NCI-H748 treated with DMSO at 0.1 percent for 48 hours (cell line): Measurements from ENCODE around the gene ZNF470.

ENCODE experiments used
- DNase-seq: peaks from one replicate; lab custom pipeline; 2025; lab: John Stamatoyannopoulos, UW

The ZNF470 gene

DNA sequence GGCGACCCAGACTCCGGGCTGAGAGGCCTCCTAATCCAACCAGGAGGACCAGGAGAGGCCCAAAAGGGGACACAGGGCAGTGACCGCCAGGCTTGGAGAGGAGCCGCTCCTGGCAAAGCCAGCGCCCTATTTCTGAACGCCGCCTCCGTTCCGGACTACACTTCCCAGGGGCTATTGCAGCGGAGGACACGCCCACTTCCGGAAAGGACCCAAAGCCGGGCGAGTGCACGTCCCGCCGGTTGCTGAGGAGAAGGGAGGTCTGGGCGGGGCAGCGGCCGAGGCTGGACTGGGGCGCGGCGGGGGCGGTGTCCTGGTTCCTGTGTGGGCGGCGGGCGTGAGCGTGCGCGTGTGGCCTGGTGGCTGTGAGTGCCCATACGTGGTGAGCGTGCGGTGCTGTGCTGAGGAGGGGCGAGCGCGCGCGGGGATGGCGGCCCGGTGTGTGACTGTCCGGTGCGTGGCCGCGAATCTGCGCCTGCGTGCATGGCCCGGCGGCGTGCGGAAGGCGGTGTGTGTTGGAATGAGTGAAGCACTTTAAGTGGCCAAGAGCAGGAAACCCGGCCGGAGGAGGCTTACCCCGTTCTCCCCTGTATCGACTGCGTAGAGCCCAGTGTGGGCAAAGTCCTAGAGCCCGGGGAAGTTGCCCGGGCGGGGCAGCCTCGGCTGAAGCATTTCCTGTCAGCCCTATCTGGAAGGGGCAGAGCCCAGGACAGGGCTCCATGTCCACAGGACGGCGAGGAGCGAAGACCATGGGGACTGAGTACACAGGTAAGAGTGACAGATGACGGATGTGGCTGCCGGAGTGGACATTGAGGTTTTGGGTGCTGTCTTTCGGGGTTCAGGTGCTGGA is at the start of gene ZNF470:
Gene ZNF470 (plus strand): TSS at position 195 of the 847 bp plus-strand sequence. CDS start 2,844 bp downstream, outside the sequence.
- DNase-seq, result peak; percentile 93

DNA sequence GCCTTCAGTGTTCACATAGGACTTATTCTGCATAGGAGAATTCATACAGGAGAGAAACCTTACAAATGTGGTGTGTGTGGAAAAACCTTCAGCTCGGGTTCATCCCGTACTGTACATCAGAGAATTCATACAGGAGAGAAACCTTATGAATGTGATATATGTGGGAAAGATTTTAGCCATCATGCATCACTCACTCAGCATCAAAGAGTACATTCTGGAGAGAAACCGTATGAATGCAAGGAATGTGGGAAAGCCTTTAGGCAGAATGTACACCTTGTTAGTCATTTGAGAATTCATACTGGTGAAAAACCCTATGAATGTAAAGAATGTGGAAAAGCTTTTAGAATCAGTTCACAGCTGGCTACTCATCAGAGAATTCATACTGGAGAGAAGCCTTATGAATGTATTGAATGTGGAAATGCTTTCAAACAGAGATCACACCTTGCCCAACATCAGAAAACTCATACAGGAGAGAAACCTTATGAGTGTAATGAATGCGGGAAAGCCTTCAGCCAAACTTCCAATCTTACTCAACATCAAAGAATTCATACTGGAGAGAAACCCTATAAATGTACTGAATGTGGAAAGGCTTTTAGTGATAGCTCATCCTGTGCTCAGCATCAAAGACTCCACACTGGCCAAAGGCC is 41.9 kb upstream of the ZNF470 start:
- no peak for DNase-seq

DNA sequence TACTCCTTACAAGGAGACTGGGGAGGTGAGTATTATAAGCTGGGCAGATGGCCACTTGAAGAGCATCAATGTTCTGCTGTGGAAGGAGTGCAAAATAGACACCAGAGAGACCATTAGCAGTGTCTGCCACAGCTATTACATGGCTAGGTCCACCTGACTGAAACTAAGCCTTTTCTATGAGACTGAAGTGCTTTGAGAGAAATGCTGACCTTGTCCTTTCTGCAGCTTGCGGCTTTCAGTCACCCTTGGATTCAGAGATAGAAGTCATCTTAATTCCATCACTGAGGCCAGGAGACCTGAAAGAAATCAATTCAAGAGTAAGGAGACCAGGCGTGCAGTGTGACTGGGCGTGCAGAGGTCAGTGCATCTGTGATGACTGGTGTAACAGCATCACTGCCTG is 29.8 kb upstream of the ZNF470 start:
- no peak for DNase-seq

DNA sequence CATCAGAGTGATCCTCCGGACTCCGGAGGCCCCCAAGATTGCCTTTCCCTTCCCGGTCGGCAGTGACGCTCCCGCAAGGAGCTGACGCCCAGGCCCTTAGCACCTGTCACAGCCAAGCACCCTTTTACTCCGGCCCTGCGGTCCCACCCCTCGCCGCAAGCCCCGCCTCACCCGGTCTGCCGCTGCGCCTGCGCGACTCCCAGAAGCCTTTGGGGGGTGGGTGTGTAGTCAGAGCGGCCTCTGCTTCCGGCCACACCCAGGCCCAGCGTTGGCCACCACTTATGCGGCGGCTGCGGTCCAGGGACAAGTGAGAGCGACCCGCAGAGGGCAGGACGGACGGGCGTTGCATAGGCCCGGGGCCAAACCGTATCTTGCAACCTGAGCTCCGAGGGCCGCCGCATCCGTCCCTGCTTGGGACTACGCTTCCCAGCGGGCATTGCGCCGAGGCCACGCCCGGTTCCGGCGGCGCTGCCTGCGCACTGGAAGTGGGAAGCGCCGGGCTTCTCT is 29.0 kb upstream of the ZNF470 start:
- DNase-seq, result peak; percentile 92

DNA sequence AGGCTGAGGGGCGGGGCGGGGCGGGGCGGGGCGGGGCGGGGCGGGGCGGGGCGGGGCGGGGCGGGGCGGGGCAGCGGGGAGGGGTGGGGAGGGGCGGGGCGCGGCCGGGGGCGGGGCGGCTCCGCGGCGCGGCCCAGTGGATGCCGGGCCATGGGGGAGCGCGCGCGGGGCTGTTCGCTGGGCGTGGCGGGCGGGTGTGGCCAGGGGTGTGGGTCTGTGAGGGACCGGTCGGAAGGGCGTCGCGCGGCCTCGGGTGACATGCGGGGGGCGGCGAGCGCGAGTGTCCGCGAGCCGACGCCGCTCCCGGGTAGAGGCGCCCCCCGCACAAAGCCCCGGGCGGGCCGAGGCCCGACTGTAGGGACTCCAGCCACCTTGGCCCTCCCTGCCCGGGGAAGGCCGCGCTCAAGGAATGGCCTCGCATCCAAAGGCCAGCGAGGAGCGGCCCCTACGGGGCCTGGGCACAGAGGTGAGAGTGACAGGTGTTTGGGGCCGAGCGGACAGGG is 28.5 kb upstream of the ZNF470 start, which contains the start of gene ZFP28:
Gene ZFP28 (plus strand): TSS at position 188 of the 503 bp plus-strand sequence. CDS start 71 bp downstream, at position 259.
- DNase-seq, result peak; percentile 73

DNA sequence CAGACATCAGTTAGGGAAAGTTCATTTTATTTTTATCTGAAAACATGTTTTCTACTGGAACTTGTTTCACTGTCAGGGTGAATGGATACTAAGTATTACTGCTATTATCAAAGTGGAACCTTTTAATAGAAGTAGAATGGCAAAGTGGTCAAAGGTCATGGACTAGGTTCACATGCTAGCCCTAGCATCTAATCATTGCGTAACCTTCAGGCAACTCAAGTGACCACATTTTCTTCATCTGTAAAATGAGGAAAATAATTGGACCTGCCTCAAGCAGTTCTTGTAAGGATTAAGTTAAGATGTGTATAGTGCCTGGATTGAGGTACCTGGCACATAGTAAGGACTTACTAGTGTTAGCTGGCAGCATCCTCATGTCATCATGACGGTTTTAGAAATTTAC is 23.5 kb upstream of the ZNF470 start:
- no peak for DNase-seq

DNA sequence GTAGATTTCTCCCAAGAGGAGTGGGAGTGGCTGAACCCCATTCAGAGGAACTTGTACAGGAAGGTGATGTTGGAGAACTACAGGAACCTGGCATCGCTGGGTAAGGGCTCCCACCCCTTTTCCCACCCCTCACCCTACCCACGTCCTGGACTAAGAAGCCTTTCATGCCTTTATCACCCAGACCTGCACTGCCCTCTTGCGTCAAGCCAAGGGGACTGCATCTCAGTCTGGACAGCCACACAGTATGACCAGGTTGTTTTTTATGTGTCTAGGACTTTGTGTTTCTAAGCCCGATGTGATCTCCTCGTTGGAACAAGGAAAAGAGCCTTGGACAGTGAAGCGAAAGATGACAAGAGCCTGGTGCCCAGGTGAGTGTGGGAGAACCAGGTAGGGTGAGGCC is 19.7 kb upstream of the ZNF470 start:
- DNase-seq, result no peak

DNA sequence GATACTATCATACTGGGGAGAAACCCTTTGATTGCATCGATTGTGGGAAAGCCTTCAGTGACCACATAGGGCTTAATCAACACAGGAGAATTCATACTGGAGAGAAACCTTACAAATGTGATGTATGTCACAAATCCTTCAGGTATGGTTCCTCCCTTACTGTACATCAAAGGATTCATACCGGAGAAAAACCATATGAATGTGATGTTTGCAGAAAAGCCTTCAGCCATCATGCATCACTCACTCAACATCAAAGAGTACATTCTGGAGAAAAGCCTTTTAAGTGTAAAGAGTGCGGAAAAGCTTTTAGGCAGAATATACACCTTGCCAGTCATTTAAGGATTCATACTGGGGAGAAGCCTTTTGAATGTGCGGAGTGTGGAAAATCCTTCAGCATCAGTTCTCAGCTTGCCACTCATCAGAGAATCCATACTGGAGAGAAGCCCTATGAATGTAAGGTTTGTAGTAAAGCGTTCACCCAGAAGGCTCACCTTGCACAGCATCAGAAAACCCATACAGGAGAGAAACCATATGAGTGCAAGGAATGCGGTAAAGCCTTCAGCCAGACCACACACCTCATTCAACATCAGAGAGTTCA is 12.9 kb upstream of the ZNF470 start:
- no peak for DNase-seq

DNA sequence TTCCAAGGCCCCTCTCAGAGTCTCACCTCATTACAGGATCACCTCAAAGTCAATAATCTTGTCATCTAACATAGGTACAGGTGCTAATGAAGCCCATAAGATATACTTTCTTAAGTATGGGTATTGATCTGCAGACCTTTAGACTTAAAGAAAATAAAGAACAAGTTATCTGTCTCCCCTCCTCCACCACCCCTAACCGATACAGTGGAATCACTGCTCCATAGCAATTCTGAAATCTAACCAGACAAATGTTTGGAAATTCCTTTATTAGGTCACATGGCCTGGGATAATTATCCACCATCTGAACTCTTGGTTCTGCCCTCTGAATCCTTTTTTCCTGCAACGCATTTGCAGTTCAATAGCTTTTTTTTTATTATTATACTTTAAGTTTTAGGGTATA is 4.5 kb upstream of the ZNF470 start:
- no peak for DNase-seq

DNA sequence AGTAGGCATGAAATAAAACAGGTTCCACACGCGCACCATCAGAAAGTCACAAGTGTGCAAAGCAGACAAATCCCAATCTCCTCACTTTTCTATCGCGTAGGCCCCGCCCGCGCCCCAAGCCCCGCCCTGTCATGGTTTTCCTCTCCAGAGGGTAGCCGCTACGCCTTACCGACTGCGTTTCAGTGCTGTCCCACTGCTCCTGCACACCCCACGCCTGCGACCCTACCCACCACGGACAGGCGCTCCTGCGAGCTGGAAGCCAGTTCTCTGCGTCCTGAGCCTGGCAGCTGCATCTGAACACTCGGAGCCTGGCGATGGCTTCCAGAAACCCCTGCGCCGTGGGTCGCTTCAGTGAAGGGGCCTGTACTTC is 379 bp upstream of the ZNF470 start:
- DNase-seq, result peak; percentile 41

DNA sequence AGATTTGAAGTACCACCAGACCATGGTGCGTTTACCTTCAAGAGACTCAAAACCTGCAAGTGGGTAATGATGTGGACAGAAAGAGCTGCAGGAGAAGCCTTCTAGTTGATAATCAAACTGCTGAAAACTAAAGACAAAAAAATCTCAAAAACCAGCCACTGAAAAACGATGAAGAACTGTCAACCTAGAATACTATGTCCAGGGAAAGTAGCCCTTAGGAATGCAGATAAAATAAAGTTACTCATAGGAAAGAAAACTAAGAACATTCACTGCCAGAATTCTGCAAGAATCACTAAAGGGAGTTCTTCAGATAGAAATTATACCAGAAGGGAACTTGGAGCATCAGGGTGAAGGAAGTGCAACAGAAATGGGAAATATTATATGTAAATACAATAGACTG is 5.3 kb downstream of the ZNF470 start:
- DNase-seq, result no peak

DNA sequence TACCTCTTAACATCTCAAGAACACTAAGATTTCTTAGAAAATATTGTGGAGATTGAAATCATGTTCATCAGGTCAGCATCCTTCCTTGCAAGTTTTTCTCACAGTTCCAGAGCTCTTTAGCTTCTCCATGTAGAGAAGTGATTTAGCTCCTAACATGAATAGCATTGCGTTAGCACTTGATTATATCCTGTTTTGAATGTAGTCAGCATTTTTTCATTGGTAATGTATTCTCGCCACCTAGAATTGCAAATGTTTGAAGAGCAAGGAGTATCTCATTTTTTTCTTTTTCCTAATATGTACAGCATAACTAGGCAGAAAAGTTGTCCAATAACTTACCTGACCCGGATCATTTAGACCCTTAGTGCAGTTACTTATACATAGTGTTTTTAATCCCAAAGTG is 6.6 kb downstream of the ZNF470 start:
- no peak for DNase-seq

DNA sequence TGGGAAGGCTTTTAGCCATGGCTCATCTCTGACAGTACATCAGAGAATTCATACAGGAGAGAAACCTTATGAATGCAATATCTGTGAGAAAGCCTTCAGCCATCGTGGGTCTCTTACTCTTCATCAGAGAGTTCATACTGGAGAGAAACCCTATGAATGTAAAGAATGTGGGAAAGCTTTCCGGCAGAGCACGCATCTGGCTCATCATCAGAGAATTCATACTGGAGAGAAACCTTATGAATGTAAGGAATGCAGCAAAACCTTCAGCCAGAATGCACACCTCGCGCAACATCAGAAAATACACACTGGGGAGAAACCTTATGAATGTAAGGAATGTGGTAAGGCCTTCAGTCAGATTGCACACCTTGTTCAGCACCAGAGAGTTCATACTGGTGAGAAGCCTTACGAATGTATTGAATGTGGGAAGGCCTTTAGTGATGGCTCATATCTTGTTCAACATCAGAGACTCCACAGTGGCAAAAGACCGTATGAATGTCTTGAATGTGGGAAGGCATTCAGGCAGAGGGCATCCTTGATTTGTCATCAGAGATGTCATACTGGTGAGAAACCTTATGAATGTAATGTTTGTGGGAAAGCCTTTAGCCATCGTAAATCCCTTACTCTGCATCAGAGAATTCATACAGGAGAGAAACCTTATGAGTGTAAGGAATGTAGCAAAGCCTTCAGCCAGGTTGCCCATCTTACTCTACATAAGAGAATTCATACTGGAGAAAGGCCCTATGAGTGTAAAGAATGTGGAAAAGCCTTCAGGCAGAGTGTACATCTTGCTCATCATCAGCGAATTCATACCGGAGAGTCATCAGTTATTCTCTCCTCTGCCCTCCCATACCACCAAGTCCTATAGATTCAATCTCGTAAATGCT is 10.7 kb downstream of the ZNF470 start:
- DNase-seq, result no peak

DNA sequence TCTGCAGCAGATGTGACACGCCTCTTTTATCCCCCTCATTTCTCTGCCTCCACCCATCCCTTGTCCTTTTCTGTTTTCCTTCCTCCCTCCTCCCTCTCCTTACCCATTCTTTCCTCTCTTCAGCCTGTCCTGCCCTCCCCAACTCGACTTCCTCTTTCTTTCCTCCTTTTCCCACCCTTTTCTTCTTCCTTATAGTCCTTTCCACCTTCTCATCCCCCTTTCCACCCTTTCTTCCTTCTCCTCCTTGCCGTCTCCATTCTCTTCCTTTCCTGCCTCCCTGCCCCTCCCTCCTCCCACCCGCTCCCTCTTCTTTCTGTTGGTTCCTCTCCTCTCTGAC is 27.1 kb downstream of the ZNF470 start:
- no peak for DNase-seq

DNA sequence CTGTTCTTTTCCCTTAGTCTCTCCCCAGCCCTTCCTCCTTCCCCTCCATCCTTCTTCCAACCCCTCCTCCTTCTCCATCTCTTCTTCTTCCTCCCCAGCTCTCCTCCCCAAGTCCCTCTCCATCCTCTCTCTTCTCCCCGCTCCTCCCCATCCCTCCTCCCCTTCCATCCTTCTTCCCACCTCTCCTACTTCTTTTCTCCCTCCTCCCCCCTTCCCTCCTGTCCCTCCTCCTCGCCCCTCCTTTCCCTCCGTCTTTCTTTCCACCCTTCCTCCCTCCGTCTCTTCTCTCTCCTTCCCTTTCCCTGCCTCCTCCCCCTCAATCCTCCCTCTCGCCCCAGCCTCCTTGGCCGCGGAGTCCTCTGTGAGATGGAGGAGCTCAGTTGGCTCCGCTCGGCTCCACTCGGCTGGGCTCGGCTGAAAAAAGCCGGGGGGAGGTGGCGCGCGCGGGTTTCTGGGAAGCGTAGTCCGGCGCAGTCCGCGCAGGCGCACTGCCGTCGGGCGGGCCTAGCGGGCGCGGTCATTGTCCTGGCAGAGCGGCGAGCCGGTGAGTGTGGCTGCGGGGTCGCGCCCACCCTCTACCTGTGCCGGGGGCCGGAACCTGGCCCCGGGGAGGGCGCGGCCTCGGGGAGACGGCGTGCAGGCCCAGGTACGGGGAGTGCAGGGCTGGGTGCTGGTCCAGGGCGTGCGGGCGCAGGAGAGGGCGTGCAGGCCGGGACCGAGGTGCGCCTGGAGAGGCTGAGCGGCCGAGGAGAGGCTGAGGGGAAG is 27.7 kb downstream of the ZNF470 start, which contains the start of gene ZNF71:
Gene ZNF71 (plus strand): TSS at position 520 of the 765 bp plus-strand sequence. CDS start 6,257 bp downstream, outside the sequence.
- DNase-seq, result peak; percentile 84

DNA sequence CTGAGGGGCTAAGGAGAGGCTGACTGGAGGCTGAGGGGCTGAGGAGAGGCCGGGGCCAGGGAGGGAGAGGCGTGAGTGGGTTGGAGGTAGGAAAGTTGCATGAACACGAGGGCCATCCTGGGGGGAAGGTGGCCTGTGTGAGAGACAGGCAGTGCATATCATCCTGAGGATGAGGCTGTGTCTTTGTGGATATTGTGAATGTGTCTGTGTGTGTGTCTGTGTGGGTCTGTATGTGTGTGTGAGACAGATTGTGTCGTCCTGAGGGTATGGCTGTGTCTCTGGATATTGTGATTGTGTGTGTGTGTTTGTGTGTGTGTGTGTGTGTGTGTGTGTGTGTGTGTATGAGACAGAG is 28.3 kb downstream of the ZNF470 start:
- no peak for DNase-seq

DNA sequence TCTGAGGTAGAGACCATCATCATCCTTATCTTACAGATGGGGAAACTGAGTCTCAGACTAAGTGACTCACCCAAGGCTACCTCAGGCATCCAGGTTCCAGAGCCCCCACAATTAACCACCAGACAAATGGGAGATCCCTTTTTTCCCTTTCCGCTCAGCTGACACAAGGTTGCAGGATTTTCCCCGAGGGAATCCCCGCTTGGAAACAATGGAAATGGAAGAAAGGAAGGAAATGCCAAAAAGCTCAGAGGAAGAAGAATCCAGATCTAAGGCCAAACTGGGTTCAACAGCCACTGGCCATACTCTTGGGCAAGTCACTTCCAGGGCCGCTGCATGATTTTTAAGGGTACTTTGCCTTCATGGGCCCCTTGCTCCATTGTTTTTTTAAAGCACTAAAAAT is 29.4 kb downstream of the ZNF470 start:
- no peak for DNase-seq

DNA sequence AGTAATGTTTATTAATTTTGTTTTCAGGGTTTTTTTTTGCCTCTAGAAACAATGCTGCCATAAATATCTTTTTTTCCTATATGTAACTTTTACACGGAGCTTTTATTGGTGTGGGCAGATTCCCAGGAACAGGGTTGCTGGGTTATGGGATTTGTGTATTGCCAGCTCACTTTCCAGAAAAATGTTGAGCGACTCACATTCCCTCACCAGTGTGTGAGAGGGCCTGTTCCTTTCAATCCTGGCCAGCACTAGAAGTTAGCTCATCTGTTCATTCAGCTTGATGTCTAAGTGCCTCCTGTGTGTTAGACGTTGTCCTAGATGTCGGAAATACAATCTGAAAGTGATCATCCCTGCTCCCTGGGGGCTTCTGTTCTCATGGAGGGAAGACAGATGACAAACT is 30.4 kb downstream of the ZNF470 start:
- no peak for DNase-seq

DNA sequence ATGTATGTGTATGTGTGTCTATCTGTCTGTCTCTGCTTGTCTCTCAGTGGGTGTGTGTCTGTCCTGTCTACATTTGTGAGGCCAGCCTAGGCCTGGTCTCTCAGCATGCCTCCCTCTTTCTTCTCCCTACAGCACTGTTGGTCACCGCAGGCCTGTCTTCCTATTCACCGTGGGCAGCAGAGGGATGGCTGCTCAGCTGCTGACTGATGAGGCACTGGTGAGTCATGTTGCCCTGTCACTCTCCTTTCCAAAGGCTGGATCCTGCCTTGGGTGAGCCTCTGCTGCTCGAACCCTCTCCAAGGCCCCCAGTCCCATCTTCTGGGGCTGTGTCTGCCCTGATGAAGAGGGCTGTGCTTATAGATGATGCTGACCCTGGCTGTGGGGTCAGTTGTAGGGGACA is 34.1 kb downstream of the ZNF470 start:
- DNase-seq, result no peak

DNA sequence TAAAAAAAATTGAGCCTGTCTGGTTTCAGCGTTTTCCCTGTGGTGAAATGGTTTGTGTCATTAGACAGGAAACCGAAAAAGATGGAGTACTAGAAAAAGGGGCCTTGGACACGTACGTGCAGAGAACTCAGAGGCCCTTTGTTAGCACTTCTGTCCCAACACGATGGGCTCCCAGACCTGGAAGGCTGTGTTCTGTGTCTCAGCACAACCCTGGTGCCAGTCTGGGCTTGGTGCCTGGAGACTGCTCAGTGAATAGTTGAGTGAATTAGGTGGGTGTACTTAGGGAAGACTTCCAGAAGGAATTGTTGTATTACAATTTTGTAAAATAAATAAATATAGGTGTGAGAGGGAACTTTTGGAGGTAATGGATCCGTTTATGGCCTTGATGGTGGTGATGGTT is 36.6 kb downstream of the ZNF470 start:
- DNase-seq, result no peak
